Measurements from ENCODE around the gene CSKMT.
"Not testable (repeated sequence)": the region's sequence is repeated elsewhere in the genome, so short reads cannot be mapped to it uniquely, and the experiment has no call there.

The CSKMT gene, protein sequence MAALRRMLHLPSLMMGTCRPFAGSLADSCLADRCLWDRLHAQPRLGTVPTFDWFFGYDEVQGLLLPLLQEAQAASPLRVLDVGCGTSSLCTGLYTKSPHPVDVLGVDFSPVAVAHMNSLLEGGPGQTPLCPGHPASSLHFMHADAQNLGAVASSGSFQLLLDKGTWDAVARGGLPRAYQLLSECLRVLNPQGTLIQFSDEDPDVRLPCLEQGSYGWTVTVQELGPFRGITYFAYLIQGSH

DNA sequence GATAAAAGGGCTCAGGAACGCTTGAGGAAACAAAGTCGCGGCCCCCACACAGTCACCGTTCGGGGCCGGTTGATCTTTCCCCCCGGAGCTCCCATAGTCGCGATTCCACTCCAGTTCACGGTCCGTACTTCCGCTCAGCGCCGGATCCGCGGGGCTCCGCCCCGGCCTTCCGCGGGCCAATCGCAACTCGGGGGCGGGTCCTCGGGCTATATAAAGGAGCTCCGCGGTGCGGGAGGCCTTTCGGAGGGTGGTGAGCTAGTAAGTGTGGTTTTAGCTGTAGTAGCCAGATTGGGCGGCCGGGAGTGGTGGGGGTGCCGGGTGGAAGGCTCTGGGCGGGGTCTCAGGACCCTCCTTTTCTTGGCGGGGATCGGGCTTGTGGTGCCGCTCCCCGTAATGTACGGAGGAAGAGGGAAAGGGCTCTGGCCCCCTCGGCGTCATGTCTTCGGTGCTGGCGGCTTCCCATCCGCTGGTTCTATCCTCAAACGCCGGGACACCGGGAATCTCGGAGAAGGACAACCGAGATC is at the start of gene CSKMT, which contains the start of gene C11orf98:
TSS of gene CSKMT (plus strand) at position 238 of the 524 bp plus-strand sequence. CDS start 568 bp downstream, outside the sequence.
TSS of gene C11orf98 (minus strand) at position 136 of the 524 bp plus-strand sequence. CDS start at position 95, 41 bp downstream.
- peak; percentile 97 for DNase-seq

DNA sequence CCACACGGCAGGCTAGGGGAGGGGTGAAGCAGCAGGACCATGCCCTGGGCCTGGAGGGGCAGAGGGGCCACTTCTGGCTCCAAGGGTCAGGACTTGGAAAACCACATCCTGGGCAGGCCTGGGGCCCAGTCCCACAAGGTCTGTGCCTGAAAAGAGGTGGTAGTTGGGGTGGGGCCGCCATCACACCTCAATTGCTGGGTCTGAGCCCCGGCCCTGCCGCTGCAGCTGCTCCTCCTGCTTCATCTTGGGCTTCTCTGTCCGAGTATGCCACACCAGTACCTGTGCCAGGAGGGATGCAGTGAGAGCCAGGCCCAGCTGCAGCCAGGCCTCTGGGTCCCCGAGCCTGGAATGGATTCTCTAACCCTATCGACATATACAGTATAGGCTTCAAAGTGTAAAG is 49.6 kb upstream of the CSKMT start:
- no peak for DNase-seq

DNA sequence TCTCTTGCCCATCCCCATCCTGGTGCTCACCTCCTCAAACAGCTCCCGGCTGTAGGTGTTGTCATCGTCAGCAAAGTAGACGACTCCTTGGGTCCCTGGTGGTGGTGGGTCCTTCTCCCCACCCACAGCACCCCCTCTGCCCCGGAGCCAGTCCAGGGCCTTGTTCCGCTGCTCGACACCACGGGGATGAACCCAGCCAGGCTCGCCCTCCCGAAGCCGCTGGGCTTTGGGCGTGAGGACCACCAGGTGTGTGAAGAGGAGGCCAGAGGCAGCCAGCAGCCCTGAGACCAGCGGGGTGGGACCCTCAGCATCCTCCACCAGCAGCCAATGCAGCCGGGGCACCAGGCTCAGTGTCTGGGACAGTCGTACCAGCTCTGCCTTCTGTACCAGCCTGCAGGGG is 48.2 kb upstream of the CSKMT start:
- DNase-seq, result not testable (repeated sequence)

- no peak for DNase-seq
These were observed 44.0 kb upstream of the CSKMT start for GRCh38 chr11:62621027-62621566.

- DNase-seq, result peak; percentile 99
These were observed 43.3 kb upstream of the CSKMT start, which contains the start of gene B3GAT3 for GRCh38 chr11:62621567-62622470. B3GAT3 (minus strand) TSS chr11:62621986; CDS start chr11:62621947, 39 bp downstream.

DNA sequence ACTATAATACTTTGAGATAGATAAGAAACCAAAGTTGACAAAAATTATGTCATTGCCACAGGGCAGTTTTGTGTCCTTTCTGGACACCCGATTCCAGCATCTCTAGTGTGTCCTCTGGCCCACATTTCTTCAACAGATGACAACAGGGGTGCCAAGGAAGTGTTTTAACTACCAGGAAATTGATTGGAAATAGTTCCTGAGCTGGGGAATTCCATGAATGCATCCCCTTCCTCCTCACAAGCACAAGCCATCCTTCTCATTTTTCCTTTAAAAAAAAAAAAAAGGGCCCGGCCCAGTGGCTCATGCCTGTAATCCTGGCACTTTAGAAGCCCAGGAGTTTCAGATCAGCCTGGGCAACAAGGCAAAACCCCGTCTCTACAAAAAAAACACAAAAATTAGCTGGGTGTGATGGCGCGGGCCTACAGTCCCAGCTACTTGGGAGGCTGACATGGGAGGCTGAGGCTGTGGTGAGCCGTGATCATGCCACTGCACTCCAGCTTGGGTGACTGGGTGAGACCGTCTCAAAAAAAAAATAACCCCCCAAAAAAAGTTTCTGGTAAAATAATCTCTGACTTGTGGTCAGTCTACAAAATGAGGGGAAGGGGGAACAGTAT is 42.5 kb upstream of the CSKMT start:
- DNase-seq, result no peak

GRCh38 chr11:62627713-62628112 is 37.4 kb upstream of the CSKMT start:
- no peak for DNase-seq

- no peak for DNase-seq
These were observed 32.6 kb upstream of the CSKMT start for GRCh38 chr11:62632492-62632891.

- DNase-seq, result no peak
These were observed 20.9 kb upstream of the CSKMT start for GRCh38 chr11:62644220-62644619.

DNA sequence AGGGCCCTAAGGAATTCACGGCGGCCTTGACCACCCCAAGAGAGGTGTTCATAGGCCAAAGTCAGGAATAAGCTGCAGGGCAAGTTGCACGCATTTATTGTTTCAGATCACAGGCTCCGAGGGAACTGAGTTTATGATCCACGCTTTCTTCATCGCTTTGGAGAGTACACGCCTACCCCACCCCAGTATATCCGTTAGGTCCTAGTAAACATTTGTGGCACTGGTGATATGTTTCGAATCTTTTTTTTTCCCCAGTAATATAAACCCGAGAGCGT is 19.5 kb upstream of the CSKMT start:
- no peak for DNase-seq

- peak; percentile 99 for DNase-seq
These were observed 18.9 kb upstream of the CSKMT start, which contains the start of gene GANAB for GRCh38 chr11:62645946-62646824. GANAB (minus strand) TSS chr11:62646613; CDS start chr11:62646599, 14 bp downstream.

DNA sequence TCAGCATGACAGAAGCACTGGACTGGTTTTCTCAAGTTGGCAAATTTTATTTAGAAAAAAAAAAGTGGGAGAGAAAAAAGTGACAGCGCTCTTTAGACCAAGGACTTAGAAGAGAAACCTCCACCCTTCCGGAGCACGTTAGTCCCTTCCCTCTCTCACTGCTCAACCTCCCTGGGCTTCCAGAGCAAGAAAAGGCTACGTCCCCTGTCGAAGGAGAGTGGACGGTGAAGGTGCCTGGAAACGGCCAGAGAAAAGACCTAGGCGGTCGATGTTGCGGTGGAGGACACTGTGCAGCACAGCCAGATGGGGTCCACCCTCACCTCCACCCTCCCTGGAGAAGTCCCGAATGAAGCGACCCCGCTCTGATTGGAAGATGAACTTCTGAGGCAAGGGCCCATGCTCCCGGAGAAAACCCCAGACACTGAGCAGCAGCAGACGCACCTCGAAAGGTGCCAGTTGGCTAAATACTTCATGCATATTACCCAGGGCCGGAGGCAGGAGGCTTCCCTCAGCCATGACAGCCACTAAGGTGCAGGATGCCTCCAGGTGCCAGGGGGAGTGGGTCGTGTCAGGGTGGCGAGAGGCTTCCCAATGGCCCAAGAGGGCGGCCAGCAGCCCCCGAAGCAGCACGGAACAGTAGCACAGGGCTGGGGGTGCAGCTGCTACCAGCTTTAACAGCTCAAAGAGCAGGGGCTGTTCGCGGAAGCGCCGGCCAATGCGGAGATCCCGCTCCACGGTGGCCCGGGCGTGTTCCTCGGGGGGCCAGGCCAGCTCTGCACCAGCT is 18.1 kb upstream of the CSKMT start:
- no peak for DNase-seq

- no peak for DNase-seq
These were observed 17.5 kb upstream of the CSKMT start for GRCh38 chr11:62647609-62648005.

GRCh38 chr11:62648185-62648966 is 16.7 kb upstream of the CSKMT start:
- no peak for DNase-seq

DNA sequence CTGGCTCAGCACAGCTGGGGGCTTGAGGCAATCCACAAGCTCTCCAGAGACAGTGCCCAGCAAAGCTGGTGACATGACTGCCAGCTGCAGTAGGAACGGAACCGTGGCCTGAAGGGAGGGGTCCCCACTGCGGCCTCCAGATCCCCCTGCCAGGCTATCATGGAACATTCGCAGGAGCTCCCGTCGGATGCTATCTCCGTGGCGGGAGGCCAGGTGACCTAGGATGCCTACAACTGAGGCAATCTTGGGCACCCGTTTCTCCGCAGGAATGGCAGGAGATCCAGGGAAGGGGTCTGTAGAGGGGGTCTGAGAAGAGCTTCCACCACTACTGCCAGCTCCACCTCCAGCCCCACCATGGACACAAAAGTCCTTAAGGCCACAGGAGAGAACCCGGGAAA is 16.1 kb upstream of the CSKMT start:
- no peak for DNase-seq

GRCh38 chr11:62649486-62649885 is 15.6 kb upstream of the CSKMT start:
- no peak for DNase-seq

DNA sequence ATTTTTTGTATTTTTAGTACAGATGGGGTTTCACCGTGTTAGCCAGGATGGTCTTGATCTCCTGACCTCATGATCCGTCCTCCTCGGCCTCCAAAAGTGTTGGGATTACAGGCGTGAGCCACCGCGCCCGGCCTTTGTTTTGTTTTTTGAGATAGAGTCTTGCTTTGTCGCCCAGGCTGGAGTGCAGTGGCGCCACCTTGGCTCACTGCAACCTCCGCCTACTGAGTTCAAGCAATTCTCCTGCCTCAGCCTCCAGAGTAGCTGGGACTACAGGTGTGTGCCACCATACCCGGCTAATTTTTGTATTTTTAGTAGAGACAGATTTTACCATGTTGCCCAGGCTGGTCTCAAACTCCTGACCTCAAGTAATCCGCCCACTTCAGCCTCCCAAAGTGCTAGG is 14.8 kb upstream of the CSKMT start:
- not testable (repeated sequence) for DNase-seq

- DNase-seq, result peak; percentile 75
These were observed 12.7 kb upstream of the CSKMT start for GRCh38 chr11:62652161-62653006.

DNA sequence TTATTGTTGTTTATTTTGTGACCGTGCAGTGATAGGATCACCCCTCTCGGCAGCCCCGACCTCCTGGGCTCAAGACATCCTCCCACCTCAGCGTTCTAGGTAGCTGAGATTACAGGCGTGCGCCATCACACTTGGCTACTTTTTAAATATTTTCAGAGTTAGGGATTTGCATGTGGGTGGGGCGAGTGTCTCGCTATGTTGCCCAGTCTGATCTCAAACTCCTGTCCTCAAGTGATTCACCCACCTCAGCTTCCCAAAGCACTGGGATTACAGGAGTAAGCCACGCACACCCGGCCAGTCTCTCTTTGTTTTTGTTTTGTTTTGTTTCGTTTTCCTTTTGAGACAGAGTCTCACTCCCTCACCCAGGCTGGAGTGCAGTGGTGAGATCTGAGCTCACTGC is 10.8 kb upstream of the CSKMT start:
- DNase-seq, result no peak

Measured in CD4-positive, alpha-beta T cell treated with Interleukin-10 for 1 hour (primary cell).